Breast epithelium (tissue), 3 donors: ENCODE measurements around the gene XPO6.

ENCODE experiments used
- POLR2AphosphoS5 ChIP-seq, 3 donors: sonication (generic); formaldehyde crosslinking; IDR thresholded peaks; one replicate each; pipeline ENCODE4 v1.6.1; 2017; ENCODE audit warnings: antibody characterized with exemption in 3 of 3
- TF ChIP-seq, protein P1 (sequence below), 3 donors: fragments of 450-650 bp; IDR thresholded peaks; one replicate each; pipeline ENCODE4 v1.5.1; 2016 to 2017; ENCODE audit warnings: antibody characterized with exemption in 3 of 3, mild to moderate bottlenecking in 3 of 3, moderate library complexity in 3 of 3

- TF ChIP-seq, protein P1, sequence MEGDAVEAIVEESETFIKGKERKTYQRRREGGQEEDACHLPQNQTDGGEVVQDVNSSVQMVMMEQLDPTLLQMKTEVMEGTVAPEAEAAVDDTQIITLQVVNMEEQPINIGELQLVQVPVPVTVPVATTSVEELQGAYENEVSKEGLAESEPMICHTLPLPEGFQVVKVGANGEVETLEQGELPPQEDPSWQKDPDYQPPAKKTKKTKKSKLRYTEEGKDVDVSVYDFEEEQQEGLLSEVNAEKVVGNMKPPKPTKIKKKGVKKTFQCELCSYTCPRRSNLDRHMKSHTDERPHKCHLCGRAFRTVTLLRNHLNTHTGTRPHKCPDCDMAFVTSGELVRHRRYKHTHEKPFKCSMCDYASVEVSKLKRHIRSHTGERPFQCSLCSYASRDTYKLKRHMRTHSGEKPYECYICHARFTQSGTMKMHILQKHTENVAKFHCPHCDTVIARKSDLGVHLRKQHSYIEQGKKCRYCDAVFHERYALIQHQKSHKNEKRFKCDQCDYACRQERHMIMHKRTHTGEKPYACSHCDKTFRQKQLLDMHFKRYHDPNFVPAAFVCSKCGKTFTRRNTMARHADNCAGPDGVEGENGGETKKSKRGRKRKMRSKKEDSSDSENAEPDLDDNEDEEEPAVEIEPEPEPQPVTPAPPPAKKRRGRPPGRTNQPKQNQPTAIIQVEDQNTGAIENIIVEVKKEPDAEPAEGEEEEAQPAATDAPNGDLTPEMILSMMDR (IDR thresholded peaks at IDR 0.05): no peak
- no peak for TF ChIP-seq POLR2AphosphoS5 (IDR thresholded peaks at IDR 0.05)
These were observed 48.0 kb upstream of the XPO6 start for GRCh38 chr16:28259781-28260150.
